Lower leg skin (tissue), 3 donors: ENCODE measurements around the gene NRSN2.

Experiments
- POLR2A ChIP-seq, 2 donors: fragments of 450-650 bp; IDR thresholded peaks; one replicate each; pipeline ENCODE4 v1.6.1; 2016 to 2017; ENCODE audit warnings: antibody characterized with exemption in 2 of 2, mild to moderate bottlenecking in 1 of 2, moderate library complexity in 1 of 2
- TF ChIP-seq, protein P1 (sequence below), 3 donors: fragments of 450-650 bp; IDR thresholded peaks; one replicate each; pipeline ENCODE4 v1.5.1; 2016; ENCODE audit warnings: antibody characterized with exemption in 3 of 3, mild to moderate bottlenecking in 3 of 3, moderate library complexity in 2 of 3

DNA sequence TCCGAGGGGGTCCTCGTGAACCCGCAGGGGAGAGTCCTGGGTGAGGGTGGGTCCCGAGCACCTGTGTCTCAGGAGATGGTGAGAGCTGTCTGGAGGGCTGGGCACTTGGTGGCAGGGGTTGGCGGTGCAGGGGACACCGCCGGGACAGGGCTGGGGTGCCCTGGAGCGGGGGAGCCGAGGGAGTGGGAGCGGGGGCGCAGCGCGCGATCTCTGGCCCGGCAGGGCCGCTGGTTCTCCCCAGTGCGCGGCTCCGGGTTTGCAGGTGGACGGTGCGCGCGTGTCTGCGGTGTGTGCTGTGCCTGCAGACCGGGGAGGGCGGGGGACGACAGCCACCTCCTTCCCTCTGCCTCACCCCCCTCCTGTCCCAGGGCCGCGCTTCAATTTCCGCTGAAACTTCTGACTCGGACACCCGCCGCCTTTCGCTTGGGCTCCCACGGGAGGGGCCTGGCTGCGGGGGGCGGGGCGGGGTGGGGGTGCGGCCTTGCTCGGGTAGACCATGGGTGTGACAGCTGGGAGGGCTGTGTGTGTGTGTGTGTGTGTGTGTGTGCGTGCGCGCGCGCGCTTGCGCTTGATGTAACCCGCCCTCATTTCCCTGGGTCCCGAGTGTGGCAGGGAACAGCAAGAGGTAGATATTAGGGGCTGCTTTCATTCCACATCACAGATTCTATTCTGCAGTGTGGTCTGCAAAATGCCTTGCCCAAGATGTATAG lies 34.8 kb downstream of the NRSN2 start:
- TF ChIP-seq POLR2A (IDR thresholded peaks at IDR 0.05): no peak
- TF ChIP-seq, protein P1, sequence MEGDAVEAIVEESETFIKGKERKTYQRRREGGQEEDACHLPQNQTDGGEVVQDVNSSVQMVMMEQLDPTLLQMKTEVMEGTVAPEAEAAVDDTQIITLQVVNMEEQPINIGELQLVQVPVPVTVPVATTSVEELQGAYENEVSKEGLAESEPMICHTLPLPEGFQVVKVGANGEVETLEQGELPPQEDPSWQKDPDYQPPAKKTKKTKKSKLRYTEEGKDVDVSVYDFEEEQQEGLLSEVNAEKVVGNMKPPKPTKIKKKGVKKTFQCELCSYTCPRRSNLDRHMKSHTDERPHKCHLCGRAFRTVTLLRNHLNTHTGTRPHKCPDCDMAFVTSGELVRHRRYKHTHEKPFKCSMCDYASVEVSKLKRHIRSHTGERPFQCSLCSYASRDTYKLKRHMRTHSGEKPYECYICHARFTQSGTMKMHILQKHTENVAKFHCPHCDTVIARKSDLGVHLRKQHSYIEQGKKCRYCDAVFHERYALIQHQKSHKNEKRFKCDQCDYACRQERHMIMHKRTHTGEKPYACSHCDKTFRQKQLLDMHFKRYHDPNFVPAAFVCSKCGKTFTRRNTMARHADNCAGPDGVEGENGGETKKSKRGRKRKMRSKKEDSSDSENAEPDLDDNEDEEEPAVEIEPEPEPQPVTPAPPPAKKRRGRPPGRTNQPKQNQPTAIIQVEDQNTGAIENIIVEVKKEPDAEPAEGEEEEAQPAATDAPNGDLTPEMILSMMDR (IDR thresholded peaks at IDR 0.05): no peak
